ENCODE results near the gene SGCA. TPM values are rescaled to one million over a fixed set of nuclear protein-coding genes. Genes with fewer than 3 reads are reported as not detected.

The SGCA gene
- total and polyA plus RNA-seq, 2 of the 13 experiments (the other 11 are each of a cell fraction or from before 2014, with no cell fraction given) = not detected

DNA sequence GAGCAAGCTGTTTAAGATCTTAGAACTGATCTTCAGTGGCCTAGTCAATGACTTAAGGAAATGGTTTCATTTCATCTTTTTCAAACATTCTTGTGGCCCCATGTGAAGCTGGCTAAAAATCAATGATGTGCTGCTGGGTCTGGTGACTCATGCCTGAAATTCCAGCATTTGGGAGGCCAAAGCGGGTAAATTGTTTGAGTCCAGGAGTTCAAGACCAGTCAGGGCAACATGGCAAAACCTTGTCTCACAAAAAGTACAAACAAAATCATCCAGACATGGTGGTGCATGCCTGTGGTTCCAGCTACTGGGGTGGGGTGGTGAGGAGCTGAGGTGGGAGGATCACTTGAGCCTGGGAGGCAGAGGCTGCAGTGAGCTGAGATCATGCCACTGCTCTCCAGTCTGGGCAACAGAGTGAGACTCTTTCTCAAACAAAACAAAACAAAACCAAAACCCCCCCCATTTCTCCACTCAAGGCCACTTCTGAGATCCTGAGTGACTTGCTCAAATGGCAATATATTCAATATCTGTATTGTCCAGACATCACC is 53.0 kb downstream of the SGCA start (continued):
- TF ChIP-seq, protein P1, sequence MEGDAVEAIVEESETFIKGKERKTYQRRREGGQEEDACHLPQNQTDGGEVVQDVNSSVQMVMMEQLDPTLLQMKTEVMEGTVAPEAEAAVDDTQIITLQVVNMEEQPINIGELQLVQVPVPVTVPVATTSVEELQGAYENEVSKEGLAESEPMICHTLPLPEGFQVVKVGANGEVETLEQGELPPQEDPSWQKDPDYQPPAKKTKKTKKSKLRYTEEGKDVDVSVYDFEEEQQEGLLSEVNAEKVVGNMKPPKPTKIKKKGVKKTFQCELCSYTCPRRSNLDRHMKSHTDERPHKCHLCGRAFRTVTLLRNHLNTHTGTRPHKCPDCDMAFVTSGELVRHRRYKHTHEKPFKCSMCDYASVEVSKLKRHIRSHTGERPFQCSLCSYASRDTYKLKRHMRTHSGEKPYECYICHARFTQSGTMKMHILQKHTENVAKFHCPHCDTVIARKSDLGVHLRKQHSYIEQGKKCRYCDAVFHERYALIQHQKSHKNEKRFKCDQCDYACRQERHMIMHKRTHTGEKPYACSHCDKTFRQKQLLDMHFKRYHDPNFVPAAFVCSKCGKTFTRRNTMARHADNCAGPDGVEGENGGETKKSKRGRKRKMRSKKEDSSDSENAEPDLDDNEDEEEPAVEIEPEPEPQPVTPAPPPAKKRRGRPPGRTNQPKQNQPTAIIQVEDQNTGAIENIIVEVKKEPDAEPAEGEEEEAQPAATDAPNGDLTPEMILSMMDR (CRISPR knock-in tag; IDR thresholded peaks at IDR 0.05) = no peak
- TF ChIP-seq, protein P2, sequence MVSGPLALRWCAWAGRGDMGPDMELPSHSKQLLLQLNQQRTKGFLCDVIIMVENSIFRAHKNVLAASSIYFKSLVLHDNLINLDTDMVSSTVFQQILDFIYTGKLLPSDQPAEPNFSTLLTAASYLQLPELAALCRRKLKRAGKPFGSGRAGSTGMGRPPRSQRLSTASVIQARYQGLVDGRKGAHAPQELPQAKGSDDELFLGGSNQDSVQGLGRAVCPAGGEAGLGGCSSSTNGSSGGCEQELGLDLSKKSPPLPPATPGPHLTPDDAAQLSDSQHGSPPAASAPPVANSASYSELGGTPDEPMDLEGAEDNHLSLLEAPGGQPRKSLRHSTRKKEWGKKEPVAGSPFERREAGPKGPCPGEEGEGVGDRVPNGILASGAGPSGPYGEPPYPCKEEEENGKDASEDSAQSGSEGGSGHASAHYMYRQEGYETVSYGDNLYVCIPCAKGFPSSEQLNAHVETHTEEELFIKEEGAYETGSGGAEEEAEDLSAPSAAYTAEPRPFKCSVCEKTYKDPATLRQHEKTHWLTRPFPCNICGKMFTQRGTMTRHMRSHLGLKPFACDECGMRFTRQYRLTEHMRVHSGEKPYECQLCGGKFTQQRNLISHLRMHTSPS (CRISPR knock-in tag; IDR thresholded peaks at IDR 0.05; ENCODE audit: low read depth) = no peak
- TF ChIP-seq, protein P3, sequence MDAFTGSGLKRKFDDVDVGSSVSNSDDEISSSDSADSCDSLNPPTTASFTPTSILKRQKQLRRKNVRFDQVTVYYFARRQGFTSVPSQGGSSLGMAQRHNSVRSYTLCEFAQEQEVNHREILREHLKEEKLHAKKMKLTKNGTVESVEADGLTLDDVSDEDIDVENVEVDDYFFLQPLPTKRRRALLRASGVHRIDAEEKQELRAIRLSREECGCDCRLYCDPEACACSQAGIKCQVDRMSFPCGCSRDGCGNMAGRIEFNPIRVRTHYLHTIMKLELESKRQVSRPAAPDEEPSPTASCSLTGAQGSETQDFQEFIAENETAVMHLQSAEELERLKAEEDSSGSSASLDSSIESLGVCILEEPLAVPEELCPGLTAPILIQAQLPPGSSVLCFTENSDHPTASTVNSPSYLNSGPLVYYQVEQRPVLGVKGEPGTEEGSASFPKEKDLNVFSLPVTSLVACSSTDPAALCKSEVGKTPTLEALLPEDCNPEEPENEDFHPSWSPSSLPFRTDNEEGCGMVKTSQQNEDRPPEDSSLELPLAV (CRISPR knock-in tag; conservative IDR thresholded peaks at IDR 0.05; ENCODE audit: low read depth) = no peak
- TF ChIP-seq FOSL2 (CRISPR knock-in tag; IDR thresholded peaks at IDR 0.05) = peak; percentile 94
- TF ChIP-seq, protein P4, sequence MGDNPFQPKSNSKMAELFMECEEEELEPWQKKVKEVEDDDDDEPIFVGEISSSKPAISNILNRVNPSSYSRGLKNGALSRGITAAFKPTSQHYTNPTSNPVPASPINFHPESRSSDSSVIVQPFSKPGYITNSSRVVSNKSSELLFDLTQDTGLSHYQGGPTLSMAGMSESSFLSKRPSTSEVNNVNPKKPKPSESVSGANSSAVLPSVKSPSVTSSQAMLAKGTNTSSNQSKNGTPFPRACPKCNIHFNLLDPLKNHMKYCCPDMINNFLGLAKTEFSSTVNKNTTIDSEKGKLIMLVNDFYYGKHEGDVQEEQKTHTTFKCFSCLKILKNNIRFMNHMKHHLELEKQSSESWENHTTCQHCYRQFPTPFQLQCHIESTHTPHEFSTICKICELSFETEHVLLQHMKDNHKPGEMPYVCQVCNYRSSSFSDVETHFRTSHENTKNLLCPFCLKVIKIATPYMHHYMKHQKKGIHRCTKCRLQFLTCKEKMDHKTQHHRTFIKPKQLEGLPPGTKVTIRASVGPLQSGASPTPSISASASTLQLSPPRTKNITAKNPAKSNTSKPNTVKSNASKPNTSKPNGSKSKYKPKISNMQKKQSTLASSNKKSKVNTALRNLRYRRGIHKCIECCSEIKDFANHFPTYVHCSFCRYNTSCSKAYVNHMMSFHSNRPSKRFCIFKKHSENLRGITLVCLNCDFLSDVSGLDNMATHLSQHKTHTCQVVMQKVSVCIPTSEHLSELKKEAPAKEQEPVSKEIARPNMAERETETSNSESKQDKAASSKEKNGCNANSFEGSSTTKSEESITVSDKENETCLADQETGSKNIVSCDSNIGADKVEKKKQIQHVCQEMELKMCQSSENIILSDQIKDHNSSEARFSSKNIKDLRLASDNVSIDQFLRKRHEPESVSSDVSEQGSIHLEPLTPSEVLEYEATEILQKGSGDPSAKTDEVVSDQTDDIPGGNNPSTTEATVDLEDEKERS (CRISPR knock-in tag; IDR thresholded peaks at IDR 0.05) = no peak
- TF ChIP-seq FOXO1 (CRISPR knock-in tag; IDR thresholded peaks at IDR 0.05) = no peak
- TF ChIP-seq ZNF564 (CRISPR knock-in tag; IDR thresholded peaks at IDR 0.05) = no peak
- no peak for TF ChIP-seq ZNF274 (CRISPR knock-in tag; IDR thresholded peaks at IDR 0.05)
- TF ChIP-seq TRIM24 (CRISPR knock-in tag; IDR thresholded peaks at IDR 0.05) = no peak
- TF ChIP-seq, protein P5, sequence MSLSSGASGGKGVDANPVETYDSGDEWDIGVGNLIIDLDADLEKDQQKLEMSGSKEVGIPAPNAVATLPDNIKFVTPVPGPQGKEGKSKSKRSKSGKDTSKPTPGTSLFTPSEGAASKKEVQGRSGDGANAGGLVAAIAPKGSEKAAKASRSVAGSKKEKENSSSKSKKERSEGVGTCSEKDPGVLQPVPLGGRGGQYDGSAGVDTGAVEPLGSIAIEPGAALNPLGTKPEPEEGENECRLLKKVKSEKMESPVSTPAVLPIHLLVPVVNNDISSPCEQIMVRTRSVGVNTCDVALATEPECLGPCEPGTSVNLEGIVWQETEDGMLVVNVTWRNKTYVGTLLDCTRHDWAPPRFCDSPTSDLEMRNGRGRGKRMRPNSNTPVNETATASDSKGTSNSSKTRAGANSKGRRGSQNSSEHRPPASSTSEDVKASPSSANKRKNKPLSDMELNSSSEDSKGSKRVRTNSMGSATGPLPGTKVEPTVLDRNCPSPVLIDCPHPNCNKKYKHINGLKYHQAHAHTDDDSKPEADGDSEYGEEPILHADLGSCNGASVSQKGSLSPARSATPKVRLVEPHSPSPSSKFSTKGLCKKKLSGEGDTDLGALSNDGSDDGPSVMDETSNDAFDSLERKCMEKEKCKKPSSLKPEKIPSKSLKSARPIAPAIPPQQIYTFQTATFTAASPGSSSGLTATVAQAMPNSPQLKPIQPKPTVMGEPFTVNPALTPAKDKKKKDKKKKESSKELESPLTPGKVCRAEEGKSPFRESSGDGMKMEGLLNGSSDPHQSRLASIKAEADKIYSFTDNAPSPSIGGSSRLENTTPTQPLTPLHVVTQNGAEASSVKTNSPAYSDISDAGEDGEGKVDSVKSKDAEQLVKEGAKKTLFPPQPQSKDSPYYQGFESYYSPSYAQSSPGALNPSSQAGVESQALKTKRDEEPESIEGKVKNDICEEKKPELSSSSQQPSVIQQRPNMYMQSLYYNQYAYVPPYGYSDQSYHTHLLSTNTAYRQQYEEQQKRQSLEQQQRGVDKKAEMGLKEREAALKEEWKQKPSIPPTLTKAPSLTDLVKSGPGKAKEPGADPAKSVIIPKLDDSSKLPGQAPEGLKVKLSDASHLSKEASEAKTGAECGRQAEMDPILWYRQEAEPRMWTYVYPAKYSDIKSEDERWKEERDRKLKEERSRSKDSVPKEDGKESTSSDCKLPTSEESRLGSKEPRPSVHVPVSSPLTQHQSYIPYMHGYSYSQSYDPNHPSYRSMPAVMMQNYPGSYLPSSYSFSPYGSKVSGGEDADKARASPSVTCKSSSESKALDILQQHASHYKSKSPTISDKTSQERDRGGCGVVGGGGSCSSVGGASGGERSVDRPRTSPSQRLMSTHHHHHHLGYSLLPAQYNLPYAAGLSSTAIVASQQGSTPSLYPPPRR (CRISPR knock-in tag; IDR thresholded peaks at IDR 0.05; ENCODE audit: borderline replicate concordance) = no peak
- TF ChIP-seq MXD4 (CRISPR knock-in tag; IDR thresholded peaks at IDR 0.05) = no peak
- no peak for TF ChIP-seq KDM2A (CRISPR knock-in tag; IDR thresholded peaks at IDR 0.05; ENCODE audit: borderline replicate concordance, low read depth)
- no peak for TF ChIP-seq SAFB2 (CRISPR knock-in tag; IDR thresholded peaks at IDR 0.05; ENCODE audit: borderline replicate concordance, low read depth)
- TF ChIP-seq, protein P6, sequence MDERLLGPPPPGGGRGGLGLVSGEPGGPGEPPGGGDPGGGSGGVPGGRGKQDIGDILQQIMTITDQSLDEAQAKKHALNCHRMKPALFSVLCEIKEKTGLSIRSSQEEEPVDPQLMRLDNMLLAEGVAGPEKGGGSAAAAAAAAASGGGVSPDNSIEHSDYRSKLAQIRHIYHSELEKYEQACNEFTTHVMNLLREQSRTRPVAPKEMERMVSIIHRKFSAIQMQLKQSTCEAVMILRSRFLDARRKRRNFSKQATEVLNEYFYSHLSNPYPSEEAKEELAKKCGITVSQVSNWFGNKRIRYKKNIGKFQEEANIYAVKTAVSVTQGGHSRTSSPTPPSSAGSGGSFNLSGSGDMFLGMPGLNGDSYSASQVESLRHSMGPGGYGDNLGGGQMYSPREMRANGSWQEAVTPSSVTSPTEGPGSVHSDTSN (CRISPR knock-in tag; IDR thresholded peaks at IDR 0.05) = no peak
